GM19193 (cell line): ENCODE results near the gene LHX3.

ENCODE experiments used
- POLR2A ChIP-seq: IDR thresholded peaks from 4 replicates; pipeline ENCODE4 v1.6.1; 2011; ENCODE audit not compliant: insufficient read depth, insufficient read length; ENCODE audit errors: extremely low read depth

The LHX3 gene

GRCh38 chr9:136245219-136246150 lies 40.6 kb upstream of the LHX3 start, which contains the start of gene QSOX2:
TSS of gene QSOX2 (minus strand) at chr9:136245812. CDS start at chr9:136245803, 9 bp downstream.
- TF ChIP-seq POLR2A = peak; percentile 66

GRCh38 chr9:136244969-136245218 lies 40.0 kb upstream of the LHX3 start:
- TF ChIP-seq POLR2A = no peak

- TF ChIP-seq POLR2A = peak; percentile 31
Measured at GRCh38 chr9:136244122-136244968, 39.4 kb upstream of the LHX3 start.

- TF ChIP-seq POLR2A = no peak
Measured at GRCh38 chr9:136243631-136244030, 38.7 kb upstream of the LHX3 start.

GRCh38 chr9:136242918-136243525 lies 38.1 kb upstream of the LHX3 start:
- no peak for TF ChIP-seq POLR2A

GRCh38 chr9:136242248-136242647 lies 37.3 kb upstream of the LHX3 start:
- no peak for TF ChIP-seq POLR2A

GRCh38 chr9:136241542-136241941 lies 36.6 kb upstream of the LHX3 start:
- TF ChIP-seq POLR2A = no peak

- TF ChIP-seq POLR2A = no peak
Measured at GRCh38 chr9:136240941-136241340, 36.0 kb upstream of the LHX3 start.

- no peak for TF ChIP-seq POLR2A
Measured at GRCh38 chr9:136239983-136240330, 35.0 kb upstream of the LHX3 start.

- no peak for TF ChIP-seq POLR2A
Measured at GRCh38 chr9:136239135-136239982, 34.4 kb upstream of the LHX3 start.

- no peak for TF ChIP-seq POLR2A
Measured at GRCh38 chr9:136238342-136238732, 33.4 kb upstream of the LHX3 start.

GRCh38 chr9:136237486-136238341 lies 32.8 kb upstream of the LHX3 start:
- TF ChIP-seq POLR2A = no peak

GRCh38 chr9:136235709-136236455 lies 31.0 kb upstream of the LHX3 start:
- TF ChIP-seq POLR2A = no peak
